Measurements from ENCODE around the gene NRG3.

The NRG3 gene

DNA sequence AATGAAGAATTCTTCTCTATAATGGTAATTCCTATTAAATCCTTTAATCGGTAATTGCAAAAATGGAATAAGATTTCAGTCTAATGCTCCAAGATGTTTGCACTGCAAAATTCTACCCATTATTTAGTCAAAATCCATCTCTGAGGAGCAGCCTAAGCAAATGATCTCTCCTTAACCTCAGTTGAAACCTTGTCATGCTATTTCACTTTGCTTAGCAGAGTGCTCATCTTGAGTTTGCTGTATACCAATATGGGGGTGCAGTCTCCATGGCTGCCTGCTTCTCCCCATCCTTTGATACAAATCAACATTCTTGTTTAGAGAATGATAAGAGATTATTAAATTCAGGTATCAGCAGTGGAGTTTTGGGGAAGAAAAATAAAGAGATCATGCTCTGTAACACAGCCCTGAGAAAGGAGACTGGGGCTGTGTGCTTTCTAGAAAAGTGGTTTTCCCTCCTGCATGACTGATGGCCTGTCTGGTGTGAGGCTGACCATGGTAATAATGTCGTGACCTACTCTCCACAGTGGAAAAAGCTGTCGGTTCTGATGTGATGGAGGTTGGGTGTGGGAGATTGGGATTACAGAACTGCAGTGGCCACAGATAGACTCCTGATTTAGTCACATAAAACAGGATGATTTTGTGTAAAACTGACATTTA is 982.1 kb downstream of the NRG3 start:
- H3K4me3 ChIP-seq (replicated peaks; ENCODE audit: low read depth, low read length): no peak overlapping the region
- no peak for DNase-seq (ENCODE audit: extremely low read depth, low read depth)
- no peak for TF ChIP-seq CTCF (IDR thresholded peaks at IDR 0.05; ENCODE audit: low read depth, low read length, missing control alignments)

GRCh38 chr10:82861889-82862288 is 986.9 kb downstream of the NRG3 start:
- H3K4me3 ChIP-seq (replicated peaks; ENCODE audit: low read depth, low read length): no peak overlapping the region
- no peak for TF ChIP-seq CTCF (IDR thresholded peaks at IDR 0.05; ENCODE audit: low read depth, low read length, missing control alignments)
- DNase-seq (ENCODE audit: extremely low read depth, low read depth): no peak

GRCh38 chr10:82865366-82865765 is 990.4 kb downstream of the NRG3 start:
- TF ChIP-seq CTCF (IDR thresholded peaks at IDR 0.05; ENCODE audit: low read depth, low read length, missing control alignments): no peak
- DNase-seq (ENCODE audit: extremely low read depth, low read depth): no peak
- H3K4me3 ChIP-seq (replicated peaks; ENCODE audit: low read depth, low read length): no peak overlapping the region

- no peak for DNase-seq (ENCODE audit: extremely low read depth, low read depth)
- TF ChIP-seq CTCF (IDR thresholded peaks at IDR 0.05; ENCODE audit: low read depth, low read length, missing control alignments): no peak
- H3K4me3 ChIP-seq (replicated peaks; ENCODE audit: low read depth, low read length): no peak overlapping the region
Measured at GRCh38 chr10:82866424-82867020, 991.5 kb downstream of the NRG3 start.

DNA sequence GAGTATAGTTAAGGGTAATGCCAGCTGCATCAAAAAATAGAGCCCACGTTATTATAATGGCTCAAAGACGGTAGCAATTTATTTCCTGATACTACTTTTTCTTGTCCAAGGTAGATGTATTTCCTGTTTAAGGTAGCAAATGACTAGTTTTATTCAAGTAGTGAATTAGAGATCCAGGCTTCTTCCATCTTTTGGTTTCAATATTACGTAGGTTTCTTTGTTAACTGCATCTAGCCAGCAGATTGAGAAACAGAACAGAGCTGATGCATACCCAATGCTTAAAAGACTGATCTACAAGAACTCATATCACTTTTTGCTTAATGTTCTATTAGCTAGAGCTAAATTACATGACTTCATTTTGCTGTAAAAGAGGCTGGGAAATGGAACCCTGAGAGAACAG is 992.1 kb downstream of the NRG3 start:
- DNase-seq (ENCODE audit: extremely low read depth, low read depth): no peak
- TF ChIP-seq CTCF (IDR thresholded peaks at IDR 0.05; ENCODE audit: low read depth, low read length, missing control alignments): no peak

DNA sequence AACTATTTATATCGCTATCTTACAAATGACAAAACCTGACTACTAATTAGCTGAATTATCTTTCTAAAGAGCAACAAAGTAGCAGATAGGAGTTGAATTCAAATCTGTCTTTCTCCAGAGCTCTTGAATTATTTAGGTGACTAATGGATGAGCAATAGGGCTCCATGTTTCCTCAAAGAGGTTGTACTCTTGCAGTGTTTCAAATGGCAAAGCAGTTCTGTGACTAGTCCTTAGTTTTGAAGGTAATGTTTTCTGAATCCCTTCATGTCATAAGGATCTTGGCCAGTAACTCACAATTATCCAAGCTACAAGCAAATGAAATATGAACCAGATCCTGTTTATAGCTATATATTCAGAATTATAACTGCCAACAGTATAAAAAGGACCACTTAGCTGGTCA is 999.7 kb downstream of the NRG3 start:
- TF ChIP-seq CTCF (IDR thresholded peaks at IDR 0.05; ENCODE audit: low read depth, low read length, missing control alignments): no peak
- H3K4me3 ChIP-seq (replicated peaks; ENCODE audit: low read depth, low read length): no peak overlapping the region
- DNase-seq (ENCODE audit: extremely low read depth, low read depth): no peak

More for the DNA sequence above, 992.1 kb downstream of the NRG3 start:
- H3K4me3 ChIP-seq (replicated peaks; ENCODE audit: low read depth, low read length): no peak overlapping the region
